SK-N-MC (cell line): Measurements from ENCODE around the gene FJX1.

Source experiments
- EZH2 ChIP-seq: fragments of 200-600 bp; sonication (generic); IDR thresholded peaks from one replicate; pipeline ENCODE4 v1.6.1; 2017; ENCODE audit warnings: antibody characterized with exemption
- FOXP2 ChIP-seq: optimal IDR thresholded peaks from 2 replicates; pipeline ENCODE3; 2011; ENCODE audit warnings: mild to moderate bottlenecking, moderate library complexity; ENCODE audit not compliant: insufficient read depth; ENCODE audit errors: extremely low read length, control extremely low read depth
- POLR2AphosphoS5 ChIP-seq: IDR thresholded peaks from 2 replicates; pipeline ENCODE4 v1.6.1; 2012; ENCODE audit warnings: mild to moderate bottlenecking, low read depth, low read length, borderline replicate concordance

- no peak for TF ChIP-seq POLR2AphosphoS5
- TF ChIP-seq EZH2 = no peak
- TF ChIP-seq FOXP2 = no peak
Observed at GRCh38 chr11:35641171-35641897, 23.1 kb downstream of the FJX1 start.
